Hepatocyte (in vitro differentiated cells): ENCODE measurements around the gene SNCB. TPM values are rescaled to one million over a fixed set of nuclear protein-coding genes. Genes with fewer than 3 reads are reported as not detected.

Source experiments
- DNase-seq: peaks from one replicate; pipeline ENCODE4 v3.0.0-alpha.2; 2016; ENCODE audit warnings: low spot score
- H2AFZ ChIP-seq: fragments of 200-600 bp; sonication (generic); 2 replicates; pipeline ENCODE4 v1.6.0; 2016; ENCODE audit warnings: antibody characterized with exemption, mild to moderate bottlenecking
- H3K27ac ChIP-seq: fragments of 200-600 bp; sonication (generic); 2 replicates; pipeline ENCODE4 v1.5.1; 2016; ENCODE audit warnings: mild to moderate bottlenecking
- H3K27me3 ChIP-seq: fragments of 200-600 bp; sonication (generic); 2 replicates; pipeline ENCODE4 v1.6.1; 2016
- H3K36me3 ChIP-seq: fragments of 200-600 bp; sonication (generic); replicated peaks from 2 replicates; pipeline ENCODE4 v1.5.1; 2016; ENCODE audit warnings: low read depth; ENCODE audit not compliant: insufficient read depth
- H3K4me1 ChIP-seq: fragments of 200-600 bp; sonication (generic); 2 replicates; pipeline ENCODE4 v1.5.1; 2016; ENCODE audit warnings: mild to moderate bottlenecking, moderate library complexity; ENCODE audit not compliant: insufficient read depth
- H3K4me2 ChIP-seq: fragments of 200-600 bp; sonication (generic); 2 replicates; pipeline ENCODE4 v1.6.0; 2016
- H3K4me3 ChIP-seq: fragments of 200-600 bp; sonication (generic); 2 replicates; pipeline ENCODE4 v1.5.1; 2016; ENCODE audit warnings: mild to moderate bottlenecking
- H3K79me2 ChIP-seq: fragments of 200-600 bp; sonication (generic); 2 replicates; pipeline ENCODE4 v1.6.0; 2017; ENCODE audit warnings: mild to moderate bottlenecking
- H3K9me2 ChIP-seq: fragments of 200-600 bp; sonication (generic); replicated peaks from 2 replicates; pipeline ENCODE4 v1.6.0; 2017; ENCODE audit warnings: mild to moderate bottlenecking; ENCODE audit not compliant: insufficient read depth
- H3K9me3 ChIP-seq: fragments of 200-600 bp; sonication (generic); 2 replicates; pipeline ENCODE4 v1.5.1; 2016; ENCODE audit warnings: low read depth, mild to moderate bottlenecking
- H4K20me1 ChIP-seq: fragments of 200-600 bp; sonication (generic); 2 replicates; pipeline ENCODE4 v1.6.0; 2016; ENCODE audit warnings: mild to moderate bottlenecking; ENCODE audit not compliant: insufficient read depth, poor library complexity, severe bottlenecking
- EZH2 ChIP-seq: fragments of 200-600 bp; sonication (generic); IDR thresholded peaks from 2 replicates; pipeline ENCODE4 v1.6.1; 2016; ENCODE audit warnings: antibody characterized with exemption, mild to moderate bottlenecking, borderline replicate concordance
- EZH2phosphoT487 ChIP-seq: fragments of 200-600 bp; sonication (generic); IDR thresholded peaks from one replicate; pipeline ENCODE4 v1.6.1; 2018; ENCODE audit warnings: antibody characterized with exemption, mild to moderate bottlenecking, low read depth, moderate library complexity; ENCODE audit not compliant: unreplicated experiment, severe bottlenecking
- WGBS: methylation state at CpG from one replicate; pipeline ENCODE4 v1.1.6; 2016; ENCODE audit warnings: low lambda C conversion rate; ENCODE audit errors: missing lambda C conversion rate; 5-methylcytosine and 5-hydroxymethylcytosine counted together
- polyA plus RNA-seq: library from polyadenylated mRNA; unstranded; fragments of >200 nt; fragmentation: Nextera tagmentation; extraction: Ambion mirVana; gene quantifications from 2 replicates; pipeline ENCODE4 v1.2.1, GENCODE V29; 2016
- total RNA-seq: library from RNA; depleted of rRNA; stranded (reverse); fragments of >200 nt; gene quantifications from 2 replicates; pipeline ENCODE4 v1.2.3, GENCODE V29; 2014
- TF ChIP-seq, protein P1 (sequence below): fragments of 200-600 bp; sonication (generic); IDR thresholded peaks from 2 replicates; pipeline ENCODE4 v1.5.1; 2016; ENCODE audit warnings: antibody characterized with exemption, mild to moderate bottlenecking; ENCODE audit not compliant: poor library complexity

SNCB gene
- total and polyA plus RNA-seq, 2 experiments from 2014 or later: 0.57 TPM; not detected in 1

DNA sequence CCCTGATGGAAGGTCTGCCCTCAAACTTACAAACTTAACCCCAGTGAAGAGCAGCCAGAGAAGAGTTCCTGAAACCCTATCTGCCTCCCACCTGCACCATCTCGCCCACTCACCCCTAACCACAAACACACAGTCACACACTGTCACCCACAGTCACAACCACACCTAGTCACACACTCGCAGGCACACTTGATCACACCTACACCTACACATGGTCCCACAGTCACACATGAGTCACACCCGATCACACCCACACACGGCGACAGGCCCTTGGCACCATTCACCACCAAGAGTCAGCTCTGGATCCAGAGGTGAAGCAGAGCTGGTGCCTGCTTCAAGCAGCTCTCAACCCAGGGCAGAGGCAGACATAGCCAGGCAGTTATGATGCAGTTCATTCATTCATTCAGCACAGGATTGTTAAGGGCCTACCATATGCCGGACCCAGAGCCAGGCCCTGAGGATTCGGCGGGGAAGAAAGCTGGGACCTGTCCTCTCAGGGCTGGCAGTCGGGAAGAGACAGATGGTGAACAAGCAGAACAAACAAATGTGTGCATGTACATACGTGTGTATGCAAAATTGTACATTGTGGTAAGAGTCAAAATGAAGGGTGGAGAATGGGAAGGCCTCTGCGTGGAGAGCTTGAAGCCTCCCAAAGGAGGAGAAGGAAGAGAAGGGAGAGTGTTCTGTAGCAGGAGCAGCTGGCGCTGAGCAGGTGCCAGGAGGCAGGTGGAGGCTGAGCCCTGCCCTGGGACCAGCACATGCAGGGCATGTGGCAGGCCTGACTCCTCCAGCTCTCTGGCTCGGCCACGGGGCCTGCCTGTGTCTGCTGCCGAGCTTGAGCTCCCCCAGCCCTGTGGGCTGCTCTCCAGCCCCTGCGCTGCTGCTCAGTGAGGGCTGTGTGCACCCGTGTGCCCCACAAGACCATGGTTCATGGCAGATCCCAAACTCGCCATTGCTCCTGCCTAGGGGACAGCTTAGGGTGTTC, 23.4 kb upstream of the SNCB start:
- no peak overlapping the region for H3K27ac ChIP-seq
- no peak overlapping the region for H3K4me3 ChIP-seq
- H3K4me2 ChIP-seq: no peak overlapping the region
- H3K9me2 ChIP-seq: no peaks in the 10 kb centered on the region
- TF ChIP-seq EZH2phosphoT487: no peak
- TF ChIP-seq, protein P1, sequence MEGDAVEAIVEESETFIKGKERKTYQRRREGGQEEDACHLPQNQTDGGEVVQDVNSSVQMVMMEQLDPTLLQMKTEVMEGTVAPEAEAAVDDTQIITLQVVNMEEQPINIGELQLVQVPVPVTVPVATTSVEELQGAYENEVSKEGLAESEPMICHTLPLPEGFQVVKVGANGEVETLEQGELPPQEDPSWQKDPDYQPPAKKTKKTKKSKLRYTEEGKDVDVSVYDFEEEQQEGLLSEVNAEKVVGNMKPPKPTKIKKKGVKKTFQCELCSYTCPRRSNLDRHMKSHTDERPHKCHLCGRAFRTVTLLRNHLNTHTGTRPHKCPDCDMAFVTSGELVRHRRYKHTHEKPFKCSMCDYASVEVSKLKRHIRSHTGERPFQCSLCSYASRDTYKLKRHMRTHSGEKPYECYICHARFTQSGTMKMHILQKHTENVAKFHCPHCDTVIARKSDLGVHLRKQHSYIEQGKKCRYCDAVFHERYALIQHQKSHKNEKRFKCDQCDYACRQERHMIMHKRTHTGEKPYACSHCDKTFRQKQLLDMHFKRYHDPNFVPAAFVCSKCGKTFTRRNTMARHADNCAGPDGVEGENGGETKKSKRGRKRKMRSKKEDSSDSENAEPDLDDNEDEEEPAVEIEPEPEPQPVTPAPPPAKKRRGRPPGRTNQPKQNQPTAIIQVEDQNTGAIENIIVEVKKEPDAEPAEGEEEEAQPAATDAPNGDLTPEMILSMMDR: no peak
- TF ChIP-seq EZH2: no peak
- H3K9me3 ChIP-seq: no peaks in the 10 kb centered on the region
- no peaks in the 10 kb centered on the region for H3K36me3 ChIP-seq
- no peak for DNase-seq
- WGBS: 92% methylated on average over 18 of the region's 18 CpGs
- H3K79me2 ChIP-seq: peaks cover 10% of the 10 kb centered on the region
- no peaks in the 10 kb centered on the region for H4K20me1 ChIP-seq
- no peaks in the 10 kb centered on the region for H3K4me1 ChIP-seq
- H3K27me3 ChIP-seq: no peaks in the 10 kb centered on the region
- H2AFZ ChIP-seq: no peak overlapping the region

DNA sequence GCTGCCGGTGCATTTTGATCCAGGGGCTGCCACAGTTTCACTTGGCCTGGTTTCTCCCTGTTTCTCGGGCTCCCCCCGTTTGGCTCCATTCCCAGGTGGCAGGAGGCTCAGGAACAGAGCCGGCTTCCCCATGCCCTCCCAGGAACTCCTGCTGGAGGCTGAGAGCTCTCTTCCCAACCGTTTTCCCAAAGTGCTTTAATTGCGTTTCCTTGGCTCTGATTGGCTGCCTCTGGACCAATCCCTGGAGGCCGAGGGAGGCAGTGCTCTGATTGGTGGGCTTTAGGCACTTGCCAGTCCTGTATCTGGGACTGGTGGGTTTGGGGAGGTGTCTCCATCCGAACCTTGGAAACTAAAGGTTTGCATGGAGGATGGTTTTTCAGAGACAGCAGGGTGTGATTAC, 21.8 kb upstream of the SNCB start:
- Histone ChIP-seq H3K9me2 (no peaks in the 10 kb centered on the region), H3K4me3 (no peak overlapping the region), H4K20me1 (no peaks in the 10 kb centered on the region), H3K9me3 (no peaks in the 10 kb centered on the region), H3K27ac (no peak overlapping the region), H2AFZ (no peak overlapping the region), H3K4me2 (no peak overlapping the region), H3K36me3 (no peaks in the 10 kb centered on the region), H3K79me2 (peaks cover 20% of the 10 kb centered on the region), H3K4me1 (peaks cover 6% of the 10 kb centered on the region), H3K27me3 (no peaks in the 10 kb centered on the region)
- DNase-seq: no peak
- TF ChIP-seq EZH2phosphoT487: no peak
- TF ChIP-seq, protein P1: no peak
- WGBS: 85% methylated on average over 8 of the region's 8 CpGs

DNA sequence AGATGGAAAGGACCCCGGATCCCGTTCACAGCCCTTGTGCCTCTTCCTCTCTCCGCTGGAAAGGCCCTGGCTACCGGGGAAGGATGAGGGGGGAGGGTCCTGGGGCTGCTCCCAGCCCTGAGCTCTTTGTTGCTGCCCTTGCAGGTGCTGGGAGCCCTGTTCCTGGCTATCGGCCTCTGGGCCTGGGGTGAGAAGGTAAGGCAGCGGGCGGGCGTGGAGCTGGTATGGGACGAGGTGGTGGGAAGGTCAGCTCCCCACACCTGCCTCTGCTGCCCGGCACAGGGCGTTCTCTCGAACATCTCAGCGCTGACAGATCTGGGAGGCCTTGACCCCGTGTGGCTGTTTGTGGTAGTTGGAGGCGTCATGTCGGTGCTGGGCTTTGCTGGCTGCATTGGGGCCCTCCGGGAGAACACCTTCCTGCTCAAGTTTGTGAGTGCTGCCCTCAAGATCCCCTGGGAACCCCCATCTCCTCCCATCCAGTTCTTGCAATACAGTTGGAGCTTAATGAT, 21.2 kb upstream of the SNCB start:
- Histone ChIP-seq H3K79me2 (peaks cover 20% of the 10 kb centered on the region), H3K27ac (no peak overlapping the region), H2AFZ (no peak overlapping the region), H3K9me3 (no peaks in the 10 kb centered on the region), H3K4me2 (no peak overlapping the region), H3K9me2 (no peaks in the 10 kb centered on the region), H3K4me1 (peaks cover 9% of the 10 kb centered on the region), H4K20me1 (no peaks in the 10 kb centered on the region), H3K4me3 (no peak overlapping the region), H3K36me3 (no peaks in the 10 kb centered on the region), H3K27me3 (no peaks in the 10 kb centered on the region)
- TF ChIP-seq EZH2 (no peak), EZH2phosphoT487 (no peak)
- TF ChIP-seq, protein P1: no peak
- DNase-seq: no peak
- WGBS: 96% methylated on average over 16 of the region's 17 CpGs
